Ishikawa (cell line): ENCODE measurements around the gene BHLHE41.

Experiments used
- CEBPB ChIP-seq: IDR thresholded peaks from 2 replicates; pipeline ENCODE4 v1.6.1; 2012
- CREB1 ChIP-seq: IDR thresholded peaks from 2 replicates; pipeline ENCODE4 v1.6.1; 2012; ENCODE audit warnings: low read depth
- EGR1 ChIP-seq: IDR thresholded peaks from 2 replicates; pipeline ENCODE4 v1.6.1; 2012
- EP300 ChIP-seq: IDR thresholded peaks from 2 replicates; pipeline ENCODE4 v1.6.1; 2012; ENCODE audit warnings: borderline replicate concordance
- FOXM1 ChIP-seq: IDR thresholded peaks from 2 replicates; pipeline ENCODE4 v1.6.1; 2012; ENCODE audit warnings: low read depth, borderline replicate concordance
- NFIC ChIP-seq: IDR thresholded peaks from 2 replicates; pipeline ENCODE4 v1.6.1; 2012
- RAD21 ChIP-seq: IDR thresholded peaks from 2 replicates; pipeline ENCODE4 v1.6.1; 2012; ENCODE audit warnings: low read depth
- TAF1 ChIP-seq: IDR thresholded peaks from 2 replicates; pipeline ENCODE4 v1.6.1; 2012; ENCODE audit warnings: low read depth, mild to moderate bottlenecking
- TCF12 ChIP-seq: IDR thresholded peaks from 2 replicates; pipeline ENCODE4 v1.6.1; 2012; ENCODE audit warnings: low read depth
- TEAD4 ChIP-seq: IDR thresholded peaks from 2 replicates; pipeline ENCODE4 v1.6.1; 2012
- YY1 ChIP-seq: IDR thresholded peaks from 2 replicates; pipeline ENCODE4 v1.6.1; 2012; ENCODE audit warnings: low read depth
- ZBTB7A ChIP-seq: IDR thresholded peaks from 2 replicates; pipeline ENCODE4 v1.6.1; 2012; ENCODE audit warnings: low read depth
- TF ChIP-seq, protein P1 (sequence below): IDR thresholded peaks from 2 replicates; pipeline ENCODE4 v1.6.1; 2012
- TF ChIP-seq, protein P2 (sequence below): IDR thresholded peaks from 2 replicates; pipeline ENCODE4 v1.6.1; 2012
- TF ChIP-seq, protein P3 (sequence below): IDR thresholded peaks from 2 replicates; pipeline ENCODE4 v1.6.1; 2012; ENCODE audit warnings: low read depth, mild to moderate bottlenecking

Gene BHLHE41

DNA sequence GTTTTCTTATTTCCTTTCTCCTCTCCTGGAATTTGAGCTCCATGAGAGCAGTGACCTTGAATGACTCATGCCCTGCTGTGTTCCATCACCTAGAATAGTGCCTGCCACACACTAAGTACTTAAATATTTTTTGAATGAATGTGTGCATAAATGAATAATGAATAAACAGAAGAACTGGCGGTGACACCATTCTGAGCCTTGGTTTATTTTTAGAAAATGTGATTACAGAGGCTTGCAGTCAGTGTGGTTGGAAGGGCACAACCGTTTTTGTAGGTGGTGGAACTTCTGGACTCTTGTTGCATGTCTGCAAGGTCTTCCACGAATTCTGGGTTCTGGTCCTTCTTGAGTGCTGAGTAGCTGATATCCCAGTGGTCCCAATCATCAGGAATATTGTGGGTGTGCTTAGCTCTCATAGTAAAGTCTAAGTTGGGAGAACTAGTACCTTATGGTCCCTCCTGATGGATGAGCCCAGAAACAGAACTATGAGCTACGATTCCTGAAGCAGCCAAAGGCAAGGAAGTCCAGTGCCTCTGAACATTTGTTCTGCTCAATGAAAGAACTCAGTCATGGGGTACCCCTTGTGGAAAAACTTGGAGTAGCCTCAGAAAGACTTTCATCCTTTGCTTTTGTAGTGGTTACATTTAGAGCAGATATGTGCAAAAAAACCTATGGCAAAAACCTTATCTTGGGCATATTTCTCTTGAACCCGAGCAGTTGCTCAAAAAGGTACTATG, 28.8 kb upstream of the BHLHE41 start:
- TF ChIP-seq, protein P1, sequence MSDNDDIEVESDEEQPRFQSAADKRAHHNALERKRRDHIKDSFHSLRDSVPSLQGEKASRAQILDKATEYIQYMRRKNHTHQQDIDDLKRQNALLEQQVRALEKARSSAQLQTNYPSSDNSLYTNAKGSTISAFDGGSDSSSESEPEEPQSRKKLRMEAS = 0 out of 2 replicates have a peak, but pooled peaks have one; percentile 18
- TF ChIP-seq YY1 (no peak), TAF1 (no peak), TCF12 (peak; percentile 45; the same call in 1 of the 2 replicates), EP300 (peak; percentile 59; the same call in 1 of the 2 replicates), FOXM1 (0 out of 2 replicates have a peak, but pooled peaks have one; percentile 26), CEBPB (no peak), NFIC (peak; percentile 50; the same call in 1 of the 2 replicates), TEAD4 (peak; percentile 83), RAD21 (peak; percentile 36)

DNA sequence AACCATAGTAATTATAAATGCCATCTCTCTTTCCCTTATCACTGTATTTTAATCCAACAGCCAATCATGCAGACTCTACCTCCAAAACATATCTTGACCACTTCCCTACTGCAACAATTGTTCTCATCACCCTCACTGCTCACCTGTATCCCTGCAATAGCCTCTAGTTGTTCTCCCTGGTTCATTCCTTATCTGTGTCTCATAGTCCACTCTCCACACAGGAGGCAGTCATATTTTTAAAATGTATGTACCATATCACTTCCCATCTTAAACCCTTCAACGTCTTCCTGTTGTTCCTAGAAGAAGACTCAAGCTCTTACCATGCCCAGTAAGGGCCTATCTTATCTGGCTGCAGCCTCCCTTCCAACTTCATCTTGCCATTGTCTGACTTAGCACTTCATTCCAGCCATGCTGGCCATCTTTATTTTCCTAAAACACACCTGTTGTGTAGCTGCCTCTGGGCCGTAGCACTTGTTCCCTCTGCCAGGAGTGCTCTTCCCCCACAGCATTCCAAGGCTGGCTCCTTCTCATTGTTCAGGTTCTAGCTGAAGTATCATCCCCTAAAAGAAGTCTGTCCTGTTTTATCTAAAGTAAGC, 27.8 kb upstream of the BHLHE41 start:
- TF ChIP-seq, protein P2, sequence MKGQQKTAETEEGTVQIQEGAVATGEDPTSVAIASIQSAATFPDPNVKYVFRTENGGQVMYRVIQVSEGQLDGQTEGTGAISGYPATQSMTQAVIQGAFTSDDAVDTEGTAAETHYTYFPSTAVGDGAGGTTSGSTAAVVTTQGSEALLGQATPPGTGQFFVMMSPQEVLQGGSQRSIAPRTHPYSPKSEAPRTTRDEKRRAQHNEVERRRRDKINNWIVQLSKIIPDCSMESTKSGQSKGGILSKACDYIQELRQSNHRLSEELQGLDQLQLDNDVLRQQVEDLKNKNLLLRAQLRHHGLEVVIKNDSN = no peak
- TF ChIP-seq, protein P3, sequence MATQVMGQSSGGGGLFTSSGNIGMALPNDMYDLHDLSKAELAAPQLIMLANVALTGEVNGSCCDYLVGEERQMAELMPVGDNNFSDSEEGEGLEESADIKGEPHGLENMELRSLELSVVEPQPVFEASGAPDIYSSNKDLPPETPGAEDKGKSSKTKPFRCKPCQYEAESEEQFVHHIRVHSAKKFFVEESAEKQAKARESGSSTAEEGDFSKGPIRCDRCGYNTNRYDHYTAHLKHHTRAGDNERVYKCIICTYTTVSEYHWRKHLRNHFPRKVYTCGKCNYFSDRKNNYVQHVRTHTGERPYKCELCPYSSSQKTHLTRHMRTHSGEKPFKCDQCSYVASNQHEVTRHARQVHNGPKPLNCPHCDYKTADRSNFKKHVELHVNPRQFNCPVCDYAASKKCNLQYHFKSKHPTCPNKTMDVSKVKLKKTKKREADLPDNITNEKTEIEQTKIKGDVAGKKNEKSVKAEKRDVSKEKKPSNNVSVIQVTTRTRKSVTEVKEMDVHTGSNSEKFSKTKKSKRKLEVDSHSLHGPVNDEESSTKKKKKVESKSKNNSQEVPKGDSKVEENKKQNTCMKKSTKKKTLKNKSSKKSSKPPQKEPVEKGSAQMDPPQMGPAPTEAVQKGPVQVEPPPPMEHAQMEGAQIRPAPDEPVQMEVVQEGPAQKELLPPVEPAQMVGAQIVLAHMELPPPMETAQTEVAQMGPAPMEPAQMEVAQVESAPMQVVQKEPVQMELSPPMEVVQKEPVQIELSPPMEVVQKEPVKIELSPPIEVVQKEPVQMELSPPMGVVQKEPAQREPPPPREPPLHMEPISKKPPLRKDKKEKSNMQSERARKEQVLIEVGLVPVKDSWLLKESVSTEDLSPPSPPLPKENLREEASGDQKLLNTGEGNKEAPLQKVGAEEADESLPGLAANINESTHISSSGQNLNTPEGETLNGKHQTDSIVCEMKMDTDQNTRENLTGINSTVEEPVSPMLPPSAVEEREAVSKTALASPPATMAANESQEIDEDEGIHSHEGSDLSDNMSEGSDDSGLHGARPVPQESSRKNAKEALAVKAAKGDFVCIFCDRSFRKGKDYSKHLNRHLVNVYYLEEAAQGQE = no peak
- TF ChIP-seq CEBPB = no peak
- no peak for TF ChIP-seq EP300
- TF ChIP-seq CREB1 = no peak
- TF ChIP-seq TEAD4 = no peak
- TF ChIP-seq RAD21 = no peak
- no peak for TF ChIP-seq ZBTB7A
- no peak for TF ChIP-seq FOXM1
- no peak for TF ChIP-seq NFIC
- no peak for TF ChIP-seq TAF1
- no peak for TF ChIP-seq TCF12
- TF ChIP-seq, protein P1 = no peak
- TF ChIP-seq YY1 = no peak

DNA sequence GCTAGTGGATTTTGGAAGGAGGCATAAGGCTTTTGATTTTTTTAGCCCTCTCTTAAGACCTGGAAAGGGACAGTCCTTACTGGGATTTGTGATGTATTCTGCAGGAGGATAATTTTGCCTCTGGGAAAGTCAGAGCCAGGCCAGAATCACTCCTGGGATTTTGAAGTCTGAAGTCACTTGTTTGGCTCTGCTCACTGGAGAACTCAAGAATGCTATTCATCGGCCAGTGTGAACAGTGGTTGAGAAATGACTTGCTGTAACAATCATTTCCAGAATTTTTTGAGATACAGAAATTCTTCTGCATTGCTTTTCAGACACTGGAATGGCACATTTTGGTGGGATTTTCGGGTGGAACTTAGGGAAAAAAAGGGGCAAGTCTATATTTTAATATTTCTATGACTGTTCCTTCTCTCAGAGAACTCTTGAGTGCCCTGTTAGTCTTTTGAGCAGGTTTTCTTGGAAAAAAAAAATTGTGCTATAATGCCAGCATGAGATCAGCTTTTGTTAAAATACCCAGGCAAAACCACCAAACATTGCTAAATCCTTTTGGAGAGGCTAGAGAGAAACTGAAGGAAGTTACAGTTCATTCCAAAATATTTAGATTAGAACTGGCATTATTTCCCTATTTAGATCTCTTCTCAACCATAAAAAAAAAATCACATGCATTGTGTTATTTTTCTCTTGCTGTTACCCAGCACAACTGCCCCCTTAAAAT, 26.1 kb upstream of the BHLHE41 start:
- TF ChIP-seq, protein P2 = no peak
- TF ChIP-seq TEAD4 (no peak), FOXM1 (no peak), CEBPB (no peak), RAD21 (no peak), TAF1 (no peak), CREB1 (no peak), ZBTB7A (no peak)
- TF ChIP-seq, protein P3 = no peak

DNA sequence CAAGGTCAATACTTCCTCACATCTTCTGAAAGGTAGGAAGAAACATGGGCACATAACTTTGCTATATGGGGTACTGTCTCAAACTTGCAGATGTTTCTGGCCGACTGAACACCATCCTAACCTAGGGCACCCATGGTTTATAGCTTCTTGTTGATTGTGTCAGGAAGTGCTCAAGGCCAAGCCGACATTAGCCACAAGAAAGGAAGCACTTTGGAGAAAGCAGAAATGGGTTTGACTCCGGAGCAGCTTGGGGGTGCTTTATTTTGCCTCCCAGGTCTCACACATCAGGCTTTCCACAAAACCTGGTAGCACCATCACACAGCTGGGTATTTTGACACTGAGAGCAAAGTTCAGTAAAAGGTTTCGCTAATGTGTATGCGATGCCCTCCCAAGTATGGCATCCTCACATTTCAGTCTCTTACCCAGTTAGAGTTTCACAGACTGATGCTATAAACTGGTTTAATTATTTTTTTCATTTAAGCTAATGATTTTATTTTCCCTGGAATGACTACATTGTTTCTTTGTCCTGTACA, 25.2 kb upstream of the BHLHE41 start:
- TF ChIP-seq, protein P3 = no peak
- no peak for TF ChIP-seq TAF1
- TF ChIP-seq RAD21 = no peak
- TF ChIP-seq ZBTB7A = no peak
- no peak for TF ChIP-seq TEAD4
- TF ChIP-seq CEBPB = no peak
- TF ChIP-seq EP300 = no peak
- no peak for TF ChIP-seq NFIC
- no peak for TF ChIP-seq EGR1
- TF ChIP-seq, protein P2 = no peak
- no peak for TF ChIP-seq YY1
- TF ChIP-seq TCF12 = no peak
- no peak for TF ChIP-seq CREB1
- no peak for TF ChIP-seq FOXM1
